Caco-2 (cell line): ENCODE results near the gene SLC9A7. TPM values are rescaled to one million over a fixed set of nuclear protein-coding genes. Genes with fewer than 3 reads are reported as not detected.

ENCODE experiments used
- BruUV-seq: library from RNA; stranded (reverse); fragments of 400-500 nt; replicated peaks from 2 replicates; lab custom pipeline; 2021; lab: Mats Ljungman, UMichigan
- CTCF ChIA-PET: fragments of 300-600 bp; sonication (Branson Sonifier 250); formaldehyde crosslinking; loops from one replicate; lab custom pipeline; 2022; ENCODE audit warnings: antibody characterized with exemption; lab: Charles Lee
- POLR2A ChIA-PET: fragments of 300-600 bp; sonication (Branson Sonifier 250); formaldehyde crosslinking; loops from one replicate; lab custom pipeline; 2022; ENCODE audit warnings: antibody characterized with exemption; lab: Charles Lee
- DNase-seq, 2 experiments: peaks; one replicate each; pipeline versions ENCODE4 v3.0.0 to v3.0.0-alpha.2; 2020 to 2022
- H3K27me3 ChIP-seq: replicated peaks from 2 replicates; pipeline ENCODE4 v1.6.0; 2011; ENCODE audit warnings: low read length; ENCODE audit not compliant: control insufficient read depth, insufficient read depth
- H3K36me3 ChIP-seq: 2 replicates; pipeline ENCODE4 v1.5.1; 2011; ENCODE audit warnings: low read length; ENCODE audit not compliant: control insufficient read depth, insufficient read depth
- H3K4me1 ChIP-seq: fragments of 250-450 bp; sonication (Bioruptor Pico); 2 replicates; pipeline ENCODE4 v1.5.1; 2020; ENCODE audit warnings: mild to moderate bottlenecking
- H3K4me3 ChIP-seq: 2 replicates; pipeline ENCODE4 v1.5.1; 2011; ENCODE audit warnings: low read depth, mild to moderate bottlenecking, control low read depth, low read length
- H3K9me3 ChIP-seq: fragments of 250-450 bp; sonication (Bioruptor Pico); 2 replicates; pipeline ENCODE4 v1.5.1; 2020; ENCODE audit warnings: mild to moderate bottlenecking, moderate library complexity
- H3K27ac Mint-ChIP-seq: one replicate; pipeline ENCODE4 v1.8.0; 2022; ENCODE audit warnings: mixed read lengths; ENCODE audit not compliant: unreplicated experiment
- H3K27me3 Mint-ChIP-seq: one replicate; pipeline ENCODE4 v1.8.0; 2022; ENCODE audit warnings: mixed read lengths; ENCODE audit not compliant: insufficient read depth, unreplicated experiment
- H3K36me3 Mint-ChIP-seq: one replicate; pipeline ENCODE4 v1.8.0; 2022; ENCODE audit warnings: mild to moderate bottlenecking, mixed read lengths; ENCODE audit not compliant: insufficient read depth, unreplicated experiment
- H3K4me1 Mint-ChIP-seq: one replicate; pipeline ENCODE4 v1.8.0; 2022; ENCODE audit warnings: low read depth, mixed read lengths; ENCODE audit not compliant: unreplicated experiment
- H3K4me3 Mint-ChIP-seq: one replicate; pipeline ENCODE4 v1.8.0; 2022; ENCODE audit warnings: mild to moderate bottlenecking, moderate library complexity, mixed read lengths; ENCODE audit not compliant: unreplicated experiment
- H3K9me3 Mint-ChIP-seq: one replicate; pipeline ENCODE4 v1.8.0; 2022; ENCODE audit warnings: mixed read lengths; ENCODE audit not compliant: unreplicated experiment
- intact Hi-C: fragments of 100-400 bp; cut with micrococcal nuclease; formaldehyde crosslinking; loops from one replicate; pipeline ENCODE4 v1.10.0; 2022; ENCODE audit not compliant: unreplicated experiment
- total RNA-seq: library from RNA; stranded (reverse); gene quantifications from 2 replicates; pipeline ENCODE4 v1.2.3, GENCODE V29; 2022
- TF ChIP-seq, protein P1 (sequence below), 2 experiments: fragments of 200-600 bp in 1 of 2; IDR thresholded peaks; 1 replicate in 1 of 2; 2 replicates in 1 of 2; pipeline versions ENCODE4 v1.5.1 to v1.8.0; 2011 to 2022; ENCODE audit warnings: antibody characterized with exemption in 1 of 2, control low read depth in 1 of 2, inconsistent platforms in 1 of 2, low read depth in 1 of 2, low read length in 1 of 2, mild to moderate bottlenecking in 1 of 2, moderate library complexity in 1 of 2; ENCODE audit not compliant: insufficient read depth in 1 of 2, severe bottlenecking in 1 of 2, unreplicated experiment in 1 of 2

The SLC9A7 gene
- total RNA-seq, 1 experiment from 2014 or later = 20.1 TPM

DNA sequence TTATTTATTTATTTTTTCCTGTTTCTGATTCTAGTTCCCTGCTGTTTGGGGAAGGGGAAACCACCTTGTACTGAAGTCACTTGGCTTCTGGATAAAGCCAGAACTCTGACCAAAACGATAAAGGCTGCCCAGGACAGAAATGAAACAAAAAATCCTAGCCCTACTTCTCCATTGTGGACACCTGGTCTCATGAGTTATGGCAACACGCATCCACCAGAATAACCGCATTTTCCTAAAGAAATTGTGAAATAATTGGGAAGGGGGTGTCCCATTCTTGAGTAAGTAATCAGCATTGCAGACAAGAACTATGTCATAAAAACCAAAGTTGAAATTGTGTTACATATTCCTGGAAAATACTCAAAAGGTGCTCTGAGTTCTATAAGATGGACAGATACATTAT is 42.1 kb downstream of the SLC9A7 start:
- Histone ChIP-seq H3K4me3 (no peak overlapping the region), H3K4me1 (peaks cover 1% of the 10 kb centered on the region; the same call in 1 of the 2 replicates), H3K27me3 (no peaks in the 10 kb centered on the region), H3K36me3 (no peaks in the 10 kb centered on the region), H3K9me3 (no peaks in the 10 kb centered on the region)
- Mint-ChIP-seq H3K9me3 (no peaks in the 10 kb centered on the region), H3K4me1 (peaks cover 6% of the 10 kb centered on the region), H3K4me3 (no peak overlapping the region), H3K27me3 (no peaks in the 10 kb centered on the region), H3K27ac (no peak overlapping the region), H3K36me3 (no peaks in the 10 kb centered on the region)
- TF ChIP-seq, protein P1, sequence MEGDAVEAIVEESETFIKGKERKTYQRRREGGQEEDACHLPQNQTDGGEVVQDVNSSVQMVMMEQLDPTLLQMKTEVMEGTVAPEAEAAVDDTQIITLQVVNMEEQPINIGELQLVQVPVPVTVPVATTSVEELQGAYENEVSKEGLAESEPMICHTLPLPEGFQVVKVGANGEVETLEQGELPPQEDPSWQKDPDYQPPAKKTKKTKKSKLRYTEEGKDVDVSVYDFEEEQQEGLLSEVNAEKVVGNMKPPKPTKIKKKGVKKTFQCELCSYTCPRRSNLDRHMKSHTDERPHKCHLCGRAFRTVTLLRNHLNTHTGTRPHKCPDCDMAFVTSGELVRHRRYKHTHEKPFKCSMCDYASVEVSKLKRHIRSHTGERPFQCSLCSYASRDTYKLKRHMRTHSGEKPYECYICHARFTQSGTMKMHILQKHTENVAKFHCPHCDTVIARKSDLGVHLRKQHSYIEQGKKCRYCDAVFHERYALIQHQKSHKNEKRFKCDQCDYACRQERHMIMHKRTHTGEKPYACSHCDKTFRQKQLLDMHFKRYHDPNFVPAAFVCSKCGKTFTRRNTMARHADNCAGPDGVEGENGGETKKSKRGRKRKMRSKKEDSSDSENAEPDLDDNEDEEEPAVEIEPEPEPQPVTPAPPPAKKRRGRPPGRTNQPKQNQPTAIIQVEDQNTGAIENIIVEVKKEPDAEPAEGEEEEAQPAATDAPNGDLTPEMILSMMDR (IDR thresholded peaks at IDR 0.05; ENCODE audit: insufficient read depth in 1 of 2, low read depth in 1 of 2, low read length in 1 of 2, severe bottlenecking in 1 of 2, unreplicated experiment in 1 of 2) = no peak
- ChIA-PET CTCF (no interaction called here), POLR2A (no interaction called here)
- DNase-seq = no peak
- intact Hi-C loops = no loop called here
- BruUV-seq = no TSS peak

DNA sequence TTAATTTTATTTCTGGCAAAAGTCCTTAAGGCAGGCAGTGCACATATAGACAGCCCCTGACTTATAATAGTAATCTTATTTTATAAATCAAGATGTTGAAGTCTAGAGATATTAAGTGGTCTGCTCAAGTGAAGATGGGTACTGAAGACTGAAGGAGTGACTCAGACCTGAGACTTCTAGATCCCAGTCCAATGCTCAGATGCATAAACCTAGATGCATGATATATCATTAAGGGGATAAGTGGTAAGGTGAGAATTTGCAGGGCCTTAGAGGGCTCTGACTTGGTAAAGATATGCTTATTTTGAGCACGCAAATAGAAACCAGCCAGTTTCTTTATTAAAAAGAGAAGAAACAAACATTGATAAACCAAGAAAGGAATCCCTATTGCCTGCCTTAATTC is 42.9 kb downstream of the SLC9A7 start:
- intact Hi-C loops = no loop called here

DNA sequence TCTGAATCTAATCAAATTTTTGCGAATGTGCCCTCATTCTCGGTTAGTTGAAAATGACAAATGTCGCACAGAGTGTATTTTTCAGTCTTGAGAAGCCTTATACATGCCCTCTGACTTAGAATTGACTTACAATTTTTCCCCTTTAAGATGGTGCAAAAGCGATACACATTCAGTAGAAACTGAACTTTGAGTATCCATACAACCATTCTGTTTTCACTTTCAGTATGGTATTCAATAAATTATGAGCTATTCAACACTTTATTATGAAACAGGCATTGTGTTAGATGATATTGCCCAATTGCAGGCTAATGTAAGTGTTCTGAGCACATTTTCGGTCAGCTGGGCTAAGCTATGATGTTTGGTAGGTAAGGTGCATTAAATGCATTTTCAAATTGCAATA is 43.4 kb downstream of the SLC9A7 start:
- Histone ChIP-seq H3K4me3 (no peak overlapping the region), H3K9me3 (no peaks in the 10 kb centered on the region), H3K4me1 (peaks cover 4% of the 10 kb centered on the region; the same call in 1 of the 2 replicates), H3K27me3 (no peaks in the 10 kb centered on the region), H3K36me3 (no peaks in the 10 kb centered on the region)
- H3K4me1 Mint-ChIP-seq = peaks cover 14% of the 10 kb centered on the region
- H3K27ac Mint-ChIP-seq = no peak overlapping the region
- no peaks in the 10 kb centered on the region for H3K27me3 Mint-ChIP-seq
- TF ChIP-seq, protein P1 (IDR thresholded peaks at IDR 0.05; ENCODE audit: insufficient read depth in 1 of 2, low read depth in 1 of 2, low read length in 1 of 2, severe bottlenecking in 1 of 2, unreplicated experiment in 1 of 2) = no peak
- intact Hi-C loops = no loop called here
- H3K9me3 Mint-ChIP-seq = no peaks in the 10 kb centered on the region
- ChIA-PET CTCF (no interaction called here), POLR2A (no interaction called here)
- DNase-seq = no peak
- no peak overlapping the region for H3K4me3 Mint-ChIP-seq
- H3K36me3 Mint-ChIP-seq = no peaks in the 10 kb centered on the region
- BruUV-seq = no TSS peak

More for the DNA sequence above, 42.9 kb downstream of the SLC9A7 start:
- no peaks in the 10 kb centered on the region for H3K36me3 Mint-ChIP-seq
- CTCF ChIA-PET = no interaction called here
- POLR2A ChIA-PET = no interaction called here
- TF ChIP-seq, protein P1 (IDR thresholded peaks at IDR 0.05; ENCODE audit: insufficient read depth in 1 of 2, low read depth in 1 of 2, low read length in 1 of 2, severe bottlenecking in 1 of 2, unreplicated experiment in 1 of 2) = no peak
- no peaks in the 10 kb centered on the region for H3K36me3 ChIP-seq
- peaks cover 10% of the 10 kb centered on the region for H3K4me1 Mint-ChIP-seq
- peaks cover 4% of the 10 kb centered on the region; the same call in 1 of the 2 replicates for H3K4me1 ChIP-seq
- H3K27me3 ChIP-seq = no peaks in the 10 kb centered on the region
- no peaks in the 10 kb centered on the region for H3K9me3 Mint-ChIP-seq
- no peaks in the 10 kb centered on the region for H3K27me3 Mint-ChIP-seq
- no TSS peak for BruUV-seq
- H3K4me3 ChIP-seq = no peak overlapping the region
- H3K4me3 Mint-ChIP-seq = no peak overlapping the region
- H3K27ac Mint-ChIP-seq = no peak overlapping the region
- no peak for DNase-seq
- no peaks in the 10 kb centered on the region for H3K9me3 ChIP-seq
